Neural progenitor cell (in vitro differentiated cells): Measurements from ENCODE around the gene ALKAL2. TPM values are rescaled to one million over a fixed set of nuclear protein-coding genes. Genes with fewer than 3 reads are reported as not detected.

Source experiments
- DNase-seq: peaks from one replicate; pipeline ENCODE4 v3.0.0-alpha.2; 2016; ENCODE audit warnings: low spot score
- H2AFZ ChIP-seq: fragments of 200-600 bp; sonication (generic); replicated peaks from 2 replicates; pipeline ENCODE4 v1.6.1; 2016; ENCODE audit warnings: antibody characterized with exemption
- H3F3A ChIP-seq: fragments of 200-600 bp; sonication (generic); 2 replicates; pipeline ENCODE4 v1.6.1; 2016; ENCODE audit warnings: antibody characterized with exemption, low read depth
- H3K27ac ChIP-seq: fragments of 200-600 bp; sonication (generic); 2 replicates; pipeline ENCODE4 v1.5.1; 2016; ENCODE audit warnings: mild to moderate bottlenecking
- H3K27me3 ChIP-seq: fragments of 200-600 bp; sonication (generic); 2 replicates; pipeline ENCODE4 v1.6.1; 2016; ENCODE audit warnings: mild to moderate bottlenecking, moderate library complexity
- H3K36me3 ChIP-seq: fragments of 200-600 bp; sonication (generic); 2 replicates; pipeline ENCODE4 v1.5.1; 2016
- H3K4me1 ChIP-seq: fragments of 200-600 bp; sonication (generic); 2 replicates; pipeline ENCODE4 v1.6.1; 2016; ENCODE audit warnings: mixed run types
- H3K4me2 ChIP-seq: fragments of 200-600 bp; sonication (generic); 2 replicates; pipeline ENCODE4 v1.6.1; 2016
- H3K4me3 ChIP-seq: fragments of 200-600 bp; sonication (generic); 2 replicates; pipeline ENCODE4 v1.5.1; 2016
- H3K79me2 ChIP-seq: fragments of 200-600 bp; sonication (generic); 2 replicates; pipeline ENCODE4 v1.6.1; 2016; ENCODE audit warnings: low read depth
- H3K9ac ChIP-seq: fragments of 200-600 bp; sonication (generic); 2 replicates; pipeline ENCODE4 v1.6.1; 2016
- H3K9me3 ChIP-seq: fragments of 200-600 bp; sonication (generic); 2 replicates; pipeline ENCODE4 v1.5.1; 2016; ENCODE audit warnings: low read depth
- H4K20me1 ChIP-seq: fragments of 200-600 bp; sonication (generic); 2 replicates; pipeline ENCODE4 v1.6.1; 2016; ENCODE audit warnings: low read depth
- H3K27ac Mint-ChIP-seq: 3 replicates; pipeline ENCODE4 v1.8.0; 2021; ENCODE audit warnings: mixed read lengths
- H3K27me3 Mint-ChIP-seq: 2 replicates; pipeline ENCODE4 v1.8.0; 2022; ENCODE audit warnings: low read depth, mild to moderate bottlenecking, inconsistent platforms, moderate library complexity, mixed read lengths; ENCODE audit not compliant: insufficient read depth
- H3K36me3 Mint-ChIP-seq: 3 replicates; pipeline ENCODE4 v1.8.0; 2021; ENCODE audit warnings: mixed read lengths
- H3K4me1 Mint-ChIP-seq: 3 replicates; pipeline ENCODE4 v1.8.0; 2021; ENCODE audit warnings: mixed read lengths
- H3K4me3 Mint-ChIP-seq: 3 replicates; pipeline ENCODE4 v1.8.0; 2021; ENCODE audit warnings: mild to moderate bottlenecking, moderate library complexity, mixed read lengths
- H3K9me3 Mint-ChIP-seq: 3 replicates; pipeline ENCODE4 v1.8.0; 2020; ENCODE audit warnings: mixed read lengths
- EZH2 ChIP-seq: fragments of 200-600 bp; sonication (generic); IDR thresholded peaks from 2 replicates; pipeline ENCODE4 v1.6.1; 2017; ENCODE audit warnings: antibody characterized with exemption, mild to moderate bottlenecking, moderate library complexity
- EZH2phosphoT487 ChIP-seq: fragments of 200-600 bp; sonication (generic); IDR thresholded peaks from 2 replicates; pipeline ENCODE4 v1.6.1; 2017; ENCODE audit warnings: antibody characterized with exemption
- total RNA-seq: library from RNA; depleted of rRNA; stranded (reverse); fragments of >200 nt; gene quantifications from 2 replicates; pipeline ENCODE4 v1.2.3, GENCODE V29; 2015; ENCODE audit warnings: low replicate concordance
- TF ChIP-seq, protein P1 (sequence below): fragments of 200-600 bp; sonication (generic); IDR thresholded peaks from 2 replicates; pipeline ENCODE4 v1.5.1; 2017; ENCODE audit warnings: antibody characterized with exemption, mild to moderate bottlenecking

The ALKAL2 gene
- total RNA-seq, 1 donor from 2014 or later: not detected

DNA sequence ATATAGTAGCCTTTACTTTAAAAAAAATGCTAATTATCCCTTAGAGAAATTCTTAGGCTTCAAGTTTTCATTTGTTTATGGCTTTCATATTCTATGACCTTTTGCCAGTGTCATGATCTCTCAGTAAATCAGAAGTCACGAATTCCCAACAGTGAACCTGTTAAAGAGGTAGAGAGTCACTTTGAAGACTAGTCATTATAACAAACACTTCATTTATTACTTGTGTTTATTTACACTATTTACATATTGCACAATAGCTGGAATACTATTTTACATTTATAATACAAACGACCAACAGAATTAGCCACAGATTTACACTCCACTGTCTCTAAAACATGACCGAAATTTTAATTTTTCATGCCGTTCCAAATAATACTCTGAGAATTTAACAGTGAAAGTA is 8.5 kb downstream of the ALKAL2 start:
- no peak overlapping the region for H3K9ac ChIP-seq
- peaks cover 3% of the 10 kb centered on the region for H3F3A ChIP-seq
- no peaks in the 10 kb centered on the region for H3K9me3 Mint-ChIP-seq
- no peak overlapping the region for H3K27ac Mint-ChIP-seq
- no peaks in the 10 kb centered on the region for H3K36me3 ChIP-seq
- H3K36me3 Mint-ChIP-seq: peaks cover 35% of the 10 kb centered on the region
- no peak overlapping the region for H3K4me3 Mint-ChIP-seq
- no peak overlapping the region for H3K4me2 ChIP-seq
- no peak for DNase-seq
- no peak overlapping the region for H3K4me3 ChIP-seq
- TF ChIP-seq EZH2 (no peak), EZH2phosphoT487 (no peak)
- TF ChIP-seq, protein P1, sequence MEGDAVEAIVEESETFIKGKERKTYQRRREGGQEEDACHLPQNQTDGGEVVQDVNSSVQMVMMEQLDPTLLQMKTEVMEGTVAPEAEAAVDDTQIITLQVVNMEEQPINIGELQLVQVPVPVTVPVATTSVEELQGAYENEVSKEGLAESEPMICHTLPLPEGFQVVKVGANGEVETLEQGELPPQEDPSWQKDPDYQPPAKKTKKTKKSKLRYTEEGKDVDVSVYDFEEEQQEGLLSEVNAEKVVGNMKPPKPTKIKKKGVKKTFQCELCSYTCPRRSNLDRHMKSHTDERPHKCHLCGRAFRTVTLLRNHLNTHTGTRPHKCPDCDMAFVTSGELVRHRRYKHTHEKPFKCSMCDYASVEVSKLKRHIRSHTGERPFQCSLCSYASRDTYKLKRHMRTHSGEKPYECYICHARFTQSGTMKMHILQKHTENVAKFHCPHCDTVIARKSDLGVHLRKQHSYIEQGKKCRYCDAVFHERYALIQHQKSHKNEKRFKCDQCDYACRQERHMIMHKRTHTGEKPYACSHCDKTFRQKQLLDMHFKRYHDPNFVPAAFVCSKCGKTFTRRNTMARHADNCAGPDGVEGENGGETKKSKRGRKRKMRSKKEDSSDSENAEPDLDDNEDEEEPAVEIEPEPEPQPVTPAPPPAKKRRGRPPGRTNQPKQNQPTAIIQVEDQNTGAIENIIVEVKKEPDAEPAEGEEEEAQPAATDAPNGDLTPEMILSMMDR: no peak
- peaks cover 40% of the 10 kb centered on the region for H3K4me1 Mint-ChIP-seq
- no peak overlapping the region for H2AFZ ChIP-seq
- no peaks in the 10 kb centered on the region for H3K4me1 ChIP-seq
- H3K9me3 ChIP-seq: no peaks in the 10 kb centered on the region
- H3K79me2 ChIP-seq: peaks cover 23% of the 10 kb centered on the region
- H4K20me1 ChIP-seq: peaks cover 61% of the 10 kb centered on the region
- peaks cover 19% of the 10 kb centered on the region for H3K27me3 ChIP-seq
- H3K27ac ChIP-seq: no peak overlapping the region
- H3K27me3 Mint-ChIP-seq: peaks cover 3% of the 10 kb centered on the region

DNA sequence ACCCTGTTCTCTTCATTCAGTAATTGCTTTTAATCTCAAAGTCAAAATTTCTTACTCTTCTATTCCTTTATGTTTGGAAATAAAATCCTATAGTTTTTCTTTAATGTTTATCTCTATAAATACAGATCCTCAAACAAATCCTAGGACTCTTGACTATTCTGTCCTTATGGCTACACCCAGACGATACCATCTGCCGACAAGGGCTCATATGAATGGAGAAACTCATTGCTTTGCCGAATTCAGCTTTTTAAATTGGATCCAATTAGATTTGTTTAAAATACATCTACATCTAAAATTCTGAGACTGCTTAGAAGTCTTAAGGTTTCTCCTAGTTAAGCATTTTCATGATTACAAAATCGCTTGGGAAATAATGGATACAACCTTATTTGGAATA is 9.0 kb downstream of the ALKAL2 start:
- Histone ChIP-seq H3K4me1 (no peaks in the 10 kb centered on the region), H2AFZ (no peak overlapping the region), H3K79me2 (peaks cover 28% of the 10 kb centered on the region), H3F3A (no peaks in the 10 kb centered on the region), H3K27me3 (peaks cover 14% of the 10 kb centered on the region), H3K9ac (no peak overlapping the region), H3K4me2 (no peak overlapping the region), H3K9me3 (no peaks in the 10 kb centered on the region), H4K20me1 (peaks cover 61% of the 10 kb centered on the region), H3K27ac (no peak overlapping the region), H3K36me3 (no peaks in the 10 kb centered on the region), H3K4me3 (no peak overlapping the region)
- no peak overlapping the region for H3K27ac Mint-ChIP-seq
- H3K9me3 Mint-ChIP-seq: no peaks in the 10 kb centered on the region
- H3K36me3 Mint-ChIP-seq: peaks cover 35% of the 10 kb centered on the region
- H3K4me3 Mint-ChIP-seq: no peak overlapping the region
- peaks cover under 1% of the 10 kb centered on the region for H3K27me3 Mint-ChIP-seq
- no peak for DNase-seq
- TF ChIP-seq EZH2 (no peak), EZH2phosphoT487 (no peak)
- TF ChIP-seq, protein P1: no peak
- peaks cover 40% of the 10 kb centered on the region for H3K4me1 Mint-ChIP-seq

DNA sequence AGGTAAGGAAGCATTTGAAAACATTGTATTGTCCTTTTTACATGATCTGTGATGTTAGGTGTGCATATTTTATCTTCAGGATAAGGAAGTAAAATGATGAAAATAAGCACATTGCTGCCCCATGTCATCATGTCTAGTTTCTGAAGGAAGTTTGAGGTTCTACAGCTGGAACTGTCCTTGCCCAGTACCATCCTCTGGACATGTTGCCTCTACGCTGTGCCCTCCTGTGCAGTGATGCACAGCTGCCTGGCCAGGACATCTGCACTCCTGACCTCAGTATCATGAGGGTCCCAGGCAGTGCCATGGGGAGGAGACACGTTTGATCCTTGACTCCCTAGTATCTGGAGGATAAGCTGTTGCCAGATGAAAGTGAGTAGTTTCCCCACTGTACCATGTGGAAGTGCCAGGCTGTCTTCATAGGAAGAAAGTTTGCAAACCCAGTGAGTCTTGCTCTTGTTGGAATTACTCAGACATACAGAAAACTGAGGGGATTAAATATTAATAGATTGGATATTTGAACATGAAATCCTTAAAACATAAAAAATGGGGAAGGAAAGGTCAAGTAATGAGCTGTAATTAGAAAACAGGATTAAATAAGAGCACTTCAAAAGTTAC is 9.5 kb downstream of the ALKAL2 start:
- peaks cover 37% of the 10 kb centered on the region for H3K4me1 Mint-ChIP-seq
- Histone ChIP-seq H3F3A (no peaks in the 10 kb centered on the region), H3K9ac (no peak overlapping the region), H3K4me2 (no peak overlapping the region), H3K27me3 (peaks cover 9% of the 10 kb centered on the region), H3K36me3 (no peaks in the 10 kb centered on the region), H2AFZ (no peak overlapping the region), H3K4me1 (no peaks in the 10 kb centered on the region), H4K20me1 (peaks cover 61% of the 10 kb centered on the region), H3K27ac (no peak overlapping the region), H3K4me3 (no peak overlapping the region), H3K79me2 (peaks cover 33% of the 10 kb centered on the region), H3K9me3 (no peaks in the 10 kb centered on the region)
- no peak overlapping the region for H3K4me3 Mint-ChIP-seq
- H3K36me3 Mint-ChIP-seq: peaks cover 33% of the 10 kb centered on the region
- TF ChIP-seq EZH2 (no peak), EZH2phosphoT487 (no peak)
- TF ChIP-seq, protein P1: no peak
- H3K27me3 Mint-ChIP-seq: no peaks in the 10 kb centered on the region
- H3K27ac Mint-ChIP-seq: no peak overlapping the region
- no peak for DNase-seq
- no peaks in the 10 kb centered on the region for H3K9me3 Mint-ChIP-seq
